Stimulated activated CD8-positive, alpha-beta memory T cell treated with anti-CD3 and anti-CD28 coated beads, Interleukin-15, amount 100 ng/mL, for 24 hours (primary cell): ENCODE data around the gene RANBP10.

Experiments used
- DNase-seq: peaks from one replicate; pipeline ENCODE4 v3.0.0-alpha.2; 2020; ENCODE audit warnings: low read depth

RANBP10 gene

DNA sequence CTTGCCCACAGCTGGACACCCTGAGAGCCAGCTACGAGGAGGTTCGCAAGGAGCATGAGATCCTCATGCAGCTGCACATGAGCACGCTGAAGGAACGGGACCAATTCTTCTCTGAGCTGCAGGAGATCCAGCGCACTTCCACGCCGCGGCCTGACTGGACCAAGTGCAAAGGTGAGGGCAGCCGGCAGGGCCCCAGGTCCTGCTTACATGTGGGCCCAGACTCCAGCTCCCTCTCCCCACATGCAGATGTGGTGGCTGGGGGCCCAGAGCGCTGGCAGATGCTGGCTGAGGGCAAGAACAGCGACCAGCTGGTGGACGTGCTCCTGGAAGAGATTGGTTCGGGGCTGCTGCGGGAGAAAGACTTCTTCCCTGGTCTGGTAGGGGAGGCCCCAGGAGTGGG is 19.5 kb upstream of the RANBP10 start:
- DNase-seq, result no peak

DNA sequence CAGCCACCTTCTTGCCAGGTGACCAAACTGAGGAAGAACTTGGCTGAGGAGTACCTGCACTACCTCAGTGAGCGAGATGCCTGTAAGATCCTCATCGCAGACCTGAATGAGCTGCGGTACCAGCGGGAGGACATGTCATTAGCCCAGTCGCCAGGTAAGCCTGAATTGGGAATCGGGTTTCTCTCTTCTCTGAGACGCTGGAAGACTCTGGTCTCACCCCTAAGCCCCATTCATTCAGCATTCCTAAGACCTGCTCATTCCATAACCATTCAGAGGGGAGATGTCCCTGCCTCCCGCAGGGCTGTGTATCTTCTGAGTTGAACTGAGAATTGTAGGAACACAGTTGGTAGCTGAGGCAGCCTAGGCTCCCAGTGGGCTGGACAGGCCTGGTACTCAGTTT is 18.8 kb upstream of the RANBP10 start:
- no peak for DNase-seq

DNA sequence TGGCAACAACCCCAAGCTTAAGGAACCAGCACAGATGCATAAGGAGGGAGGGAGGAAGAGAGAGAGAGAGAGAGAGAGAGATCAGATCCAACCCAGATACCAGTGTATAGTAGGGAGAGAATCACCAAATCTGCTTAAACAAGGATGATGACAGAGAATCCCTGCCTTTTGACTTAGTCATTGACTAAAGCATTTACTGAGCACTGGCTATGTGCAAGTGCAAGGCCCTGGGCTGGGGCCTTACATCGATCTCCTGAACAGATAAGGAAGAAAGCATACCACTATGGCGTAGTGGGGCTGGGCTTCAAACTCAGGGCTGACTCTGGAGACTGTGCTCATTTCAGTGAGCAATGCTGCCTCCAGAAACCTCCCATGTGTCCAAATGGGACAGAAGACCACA is 16.2 kb upstream of the RANBP10 start:
- DNase-seq, result no peak

DNA sequence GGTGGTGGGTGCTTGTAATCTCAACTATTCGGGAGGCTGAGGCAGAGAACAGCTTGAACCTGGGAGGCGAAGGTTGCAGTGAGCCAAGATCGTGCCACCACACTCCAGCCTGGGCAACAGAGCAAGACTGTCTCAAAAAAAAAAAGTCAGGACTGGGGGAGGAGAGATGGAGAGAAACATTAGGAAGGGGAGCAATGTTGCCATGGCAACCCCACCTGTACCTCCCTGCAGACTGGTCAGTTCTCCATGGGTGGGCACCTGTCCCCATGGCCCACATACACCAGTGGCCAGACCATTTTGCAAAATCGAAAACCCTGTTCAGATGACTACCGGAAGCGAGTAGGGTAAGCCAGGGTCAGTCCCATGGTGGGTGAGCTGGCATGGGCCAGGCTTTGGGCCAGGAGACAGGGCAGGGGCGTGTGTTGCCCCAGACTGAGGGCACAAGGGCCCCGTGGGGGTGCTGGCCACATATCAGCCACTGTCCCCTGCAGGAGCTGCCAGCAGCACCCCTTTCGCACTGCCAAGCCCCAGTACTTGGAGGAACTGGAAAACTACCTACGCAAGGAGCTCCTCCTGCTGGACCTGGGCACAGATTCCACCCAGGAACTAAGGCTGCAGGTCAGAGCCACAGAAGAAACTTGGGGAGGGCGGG is 14.4 kb upstream of the RANBP10 start:
- no peak for DNase-seq

DNA sequence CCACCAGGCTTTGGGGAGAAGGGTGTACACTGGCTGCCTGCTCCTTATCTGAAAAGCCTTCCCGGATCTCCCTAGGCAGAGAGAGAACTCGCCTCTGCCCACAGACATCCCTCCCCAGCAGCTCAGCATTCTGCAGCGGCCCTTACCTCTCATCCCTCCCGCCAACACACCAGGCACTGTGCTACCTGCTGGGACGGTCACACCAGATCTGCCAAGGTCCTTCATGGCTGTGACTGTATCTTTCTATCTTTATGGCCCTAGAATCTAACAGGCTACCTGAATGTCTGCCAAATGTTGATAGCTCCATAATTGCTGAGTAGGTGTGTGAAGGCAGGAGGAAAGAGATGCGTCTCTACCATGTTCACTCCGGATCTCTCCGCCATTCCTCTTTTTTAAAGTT is 8.2 kb upstream of the RANBP10 start:
- no peak for DNase-seq

DNA sequence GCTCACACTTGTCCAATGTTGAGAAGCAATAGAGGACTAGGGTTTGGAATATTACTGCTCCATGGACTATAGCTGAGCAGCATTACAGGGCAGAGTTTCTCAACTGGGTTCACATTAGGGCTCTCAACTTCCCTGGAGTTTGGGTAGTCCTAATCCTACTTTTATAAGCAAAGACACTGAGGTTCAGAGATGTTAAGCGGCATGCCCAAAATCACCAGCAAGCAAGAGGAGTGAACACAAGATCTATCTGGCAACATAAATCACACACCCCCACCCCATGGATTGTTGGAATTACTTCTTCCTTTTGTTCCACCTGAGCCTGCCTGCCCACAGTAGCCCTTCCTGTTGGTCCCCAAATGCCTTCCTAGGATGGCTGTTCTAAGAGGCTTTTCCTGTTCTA is 5.5 kb upstream of the RANBP10 start:
- no peak for DNase-seq

DNA sequence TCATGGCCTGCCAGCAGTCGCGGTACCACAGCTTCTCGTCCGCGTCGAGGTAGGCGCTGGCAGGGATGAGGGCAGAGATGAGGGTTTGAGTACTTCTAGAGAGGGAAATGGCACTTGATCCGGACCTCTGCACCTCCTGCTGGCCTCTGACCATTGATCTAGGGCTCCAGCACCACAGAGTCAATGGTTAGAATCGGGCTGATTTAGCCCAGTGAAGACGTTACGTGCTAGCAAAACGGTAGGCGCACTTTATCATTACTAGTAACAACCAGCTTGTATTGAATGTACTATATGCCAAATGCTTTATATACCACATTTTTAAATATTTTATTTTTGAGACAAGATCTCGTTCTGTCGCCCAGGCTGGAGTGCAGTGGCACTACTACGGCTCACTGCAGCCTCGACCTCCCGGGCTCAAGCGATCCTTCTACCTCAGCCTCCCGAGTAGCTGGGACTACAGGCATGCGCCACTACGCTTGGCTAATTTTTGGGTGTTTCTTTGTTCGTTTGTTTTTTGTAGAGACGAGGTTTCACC is 855 bp upstream of the RANBP10 start:
- DNase-seq, result no peak

DNA sequence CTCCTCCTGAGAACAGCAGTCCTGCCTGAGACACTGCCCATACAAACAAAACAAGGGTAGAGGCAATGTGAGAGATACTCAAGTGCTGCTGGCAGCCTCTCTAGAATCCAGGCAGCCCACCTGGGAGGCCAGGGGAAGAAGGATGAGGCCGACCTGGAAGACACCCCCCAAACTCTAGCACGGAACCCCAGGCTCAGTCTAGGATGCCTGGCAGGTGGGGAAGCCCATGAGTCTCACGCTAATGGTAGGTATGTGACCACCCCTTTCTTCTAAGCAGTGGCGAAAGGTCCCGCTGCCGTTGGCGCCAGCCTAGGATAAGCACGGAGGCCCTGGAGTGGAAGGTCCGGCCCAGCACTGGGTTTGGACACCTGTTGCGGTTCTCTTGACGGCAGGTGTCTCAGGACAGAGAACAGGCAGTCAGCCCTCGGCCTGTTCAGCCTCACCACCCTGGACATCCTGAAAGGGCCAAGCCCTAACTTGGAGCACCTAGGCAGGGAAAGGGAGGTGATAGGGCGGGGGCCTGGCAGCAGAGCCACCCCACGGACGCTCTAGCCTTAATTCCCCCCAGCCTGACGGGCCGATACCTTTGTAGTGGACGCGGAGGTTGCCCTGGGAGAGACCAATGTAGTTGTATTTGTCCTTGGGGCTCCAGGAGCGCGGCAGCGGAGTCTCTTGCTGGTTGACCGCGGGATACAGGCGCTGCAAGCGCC is 487 bp downstream of the RANBP10 start:
- no peak for DNase-seq

DNA sequence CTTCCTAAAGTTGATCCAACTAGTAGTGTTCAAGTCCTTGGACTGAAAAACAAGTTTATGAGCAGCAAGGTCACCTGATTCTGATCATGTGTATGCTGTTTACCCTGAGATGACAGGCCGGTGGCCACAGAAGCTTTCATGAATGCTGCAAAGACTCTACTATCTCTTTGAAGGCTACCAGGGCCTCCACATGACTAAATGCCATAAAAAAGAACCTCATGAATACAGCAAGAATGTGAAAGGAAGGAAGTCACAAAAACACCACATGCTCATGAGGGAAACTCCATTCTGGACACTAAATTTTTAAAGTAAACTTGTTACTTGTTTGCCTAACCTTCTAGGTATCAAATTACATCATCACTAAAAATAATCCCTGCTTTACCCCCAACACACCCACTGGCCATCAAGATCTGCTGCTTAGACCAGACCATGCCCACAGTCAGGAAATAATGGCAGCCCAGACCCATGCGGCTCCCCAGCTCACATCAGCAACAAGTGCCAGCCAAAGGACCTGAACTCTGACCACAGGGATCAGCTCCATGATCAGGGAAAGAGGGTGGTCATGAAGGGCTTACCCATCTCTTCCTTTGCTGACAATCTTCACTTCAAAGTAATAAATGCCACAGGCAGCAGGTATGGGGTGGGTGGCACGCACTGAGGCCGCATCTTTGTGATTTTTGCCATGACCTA is 1.4 kb downstream of the RANBP10 start:
- no peak for DNase-seq

DNA sequence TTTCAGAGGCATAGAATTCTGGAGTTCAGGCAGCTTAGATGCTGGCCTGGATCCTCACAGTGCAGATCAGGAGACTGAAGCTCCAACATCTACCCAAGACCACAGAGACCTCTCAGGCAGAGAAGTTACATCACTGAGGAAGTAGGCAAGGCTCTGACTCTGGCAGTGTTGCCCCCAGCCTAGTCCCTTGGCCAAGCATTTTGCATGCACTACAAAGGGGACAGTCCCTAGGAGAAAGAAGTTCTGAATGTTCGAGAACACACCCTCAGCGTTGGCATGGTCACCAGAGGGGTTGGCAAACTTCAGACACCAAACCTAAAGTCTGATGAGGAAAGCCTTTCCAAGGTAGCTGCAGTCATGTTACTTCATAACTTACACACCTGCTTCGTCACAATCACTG is 2.5 kb downstream of the RANBP10 start:
- no peak for DNase-seq

DNA sequence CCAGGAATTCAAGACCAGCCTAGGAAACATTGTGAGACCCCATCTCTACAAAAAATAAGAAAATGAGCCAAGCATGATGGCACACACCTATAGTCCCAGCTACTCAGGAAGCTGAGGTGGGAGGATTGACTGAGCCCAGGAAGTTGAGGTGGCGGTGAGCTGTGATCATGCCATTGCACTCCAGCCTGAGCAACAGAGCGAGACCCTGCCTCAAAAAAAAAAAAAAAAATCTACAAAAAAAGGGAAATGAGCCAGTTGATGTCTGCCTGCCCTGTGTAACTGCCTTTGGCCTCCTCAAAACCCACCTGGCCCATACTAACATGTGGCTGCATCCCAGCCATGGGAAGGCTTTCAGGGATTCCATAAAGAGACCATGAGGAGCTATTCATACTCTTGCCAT is 4.5 kb downstream of the RANBP10 start:
- DNase-seq, result no peak

DNA sequence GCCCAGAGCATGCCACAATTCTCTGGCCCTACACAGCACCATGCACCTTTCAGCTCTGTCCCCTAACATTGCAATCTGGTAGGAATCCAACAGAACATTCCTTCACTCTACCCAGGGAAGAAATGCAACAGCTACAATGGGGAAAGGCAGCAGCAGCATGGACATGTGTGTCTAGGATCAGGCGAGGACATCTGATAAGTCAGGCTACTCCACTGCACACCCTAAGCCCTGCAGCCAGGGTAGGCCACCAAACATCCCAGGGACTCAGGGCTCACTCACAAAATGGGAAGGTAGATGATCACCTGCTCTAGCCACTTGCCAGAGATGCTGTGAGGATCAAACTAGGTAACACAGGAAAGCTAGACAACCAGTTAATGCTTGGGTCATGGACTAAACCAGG is 5.1 kb downstream of the RANBP10 start:
- DNase-seq, result no peak

DNA sequence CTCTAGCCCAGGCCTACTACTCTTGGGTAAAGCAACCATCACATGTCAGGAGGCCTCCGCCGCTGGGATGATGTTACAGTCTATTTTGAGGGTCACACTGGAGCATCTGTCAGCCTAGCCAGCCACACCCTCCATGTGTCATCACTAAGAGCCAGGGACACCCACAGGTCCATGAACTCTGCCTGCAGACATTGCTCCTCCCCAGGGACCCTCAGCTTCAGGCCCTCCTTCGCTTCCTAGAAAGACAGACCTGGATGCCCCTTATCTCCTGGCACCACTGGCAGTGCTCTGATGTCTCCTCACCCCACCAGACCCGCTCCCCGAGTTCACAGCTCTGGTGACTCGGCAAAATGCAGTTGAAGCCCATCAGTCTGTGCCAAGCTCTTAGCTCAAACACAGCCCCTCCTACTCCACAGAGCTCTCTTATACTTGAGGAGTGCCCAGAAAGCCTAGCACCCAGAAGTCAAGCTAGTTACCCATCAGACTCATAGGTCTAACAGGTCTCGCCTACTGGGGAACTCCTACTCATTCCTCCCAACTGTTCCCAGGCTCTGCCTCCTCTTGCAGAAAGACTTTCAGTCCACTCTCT is 5.9 kb downstream of the RANBP10 start:
- DNase-seq, result no peak

DNA sequence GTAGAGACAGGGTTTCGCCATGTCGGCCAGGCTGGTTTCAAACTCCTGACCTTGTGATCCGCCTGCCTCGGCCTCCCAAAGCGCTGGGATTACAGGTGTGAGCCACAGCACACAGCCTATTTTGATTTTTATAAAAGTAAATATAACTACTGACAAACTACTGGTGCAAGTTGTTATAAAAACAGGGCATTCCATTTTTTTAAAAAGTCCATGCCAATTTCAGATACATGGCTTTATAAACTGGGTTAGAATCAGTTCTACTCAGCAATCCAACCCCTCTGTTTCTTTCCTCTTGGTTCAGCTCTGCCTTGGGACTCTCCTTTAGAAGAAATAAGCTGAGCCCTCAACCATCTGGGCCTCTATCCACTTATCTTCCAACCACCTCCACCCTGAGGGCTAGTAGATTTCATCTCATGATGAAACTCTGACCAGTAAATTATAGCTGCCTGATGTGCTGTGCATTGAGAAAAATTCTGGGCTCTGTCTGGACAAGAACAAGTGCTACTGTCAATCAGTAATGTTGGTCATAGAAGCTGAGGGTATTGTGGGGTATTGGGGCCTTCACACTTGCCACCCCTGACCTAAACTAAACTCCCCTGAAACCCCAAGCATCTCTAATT is 10.2 kb downstream of the RANBP10 start:
- DNase-seq, result no peak

DNA sequence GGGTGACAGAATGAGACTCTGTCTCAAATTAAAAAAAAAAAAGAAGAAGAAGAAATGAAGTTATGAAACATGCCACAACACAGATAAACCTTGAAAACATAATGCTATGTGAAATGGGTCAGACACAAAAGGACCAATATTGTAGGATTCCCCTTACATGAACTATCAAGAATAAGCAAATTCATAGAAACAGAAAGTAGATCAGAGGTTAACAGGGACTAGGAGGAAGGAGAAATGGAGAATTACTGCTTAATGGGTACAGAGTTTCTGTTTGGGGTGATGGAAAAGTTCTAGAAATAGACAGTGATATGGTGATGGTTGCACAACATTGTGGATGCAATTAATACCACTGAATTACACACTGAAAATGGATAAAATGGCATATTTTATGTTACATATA is 16.3 kb downstream of the RANBP10 start:
- DNase-seq, result no peak

DNA sequence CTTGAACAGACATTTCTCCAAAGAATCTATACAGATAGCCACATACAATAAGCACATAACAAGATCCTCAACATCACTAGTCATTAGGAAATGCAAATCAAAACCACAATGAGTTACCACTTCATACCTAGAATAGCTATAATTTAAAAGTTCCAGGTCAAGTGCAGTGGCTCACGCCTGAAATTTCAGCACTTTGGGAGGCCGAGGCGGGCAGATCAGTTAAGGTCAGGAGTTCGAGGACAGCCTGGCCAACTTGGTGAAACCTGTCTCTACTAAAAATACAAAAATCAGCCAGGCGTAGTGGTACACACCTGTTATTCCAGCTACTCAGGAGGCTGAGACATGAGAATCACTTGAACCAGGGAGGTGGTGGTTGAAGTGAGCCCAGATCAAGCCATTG is 19.9 kb downstream of the RANBP10 start:
- no peak for DNase-seq

DNA sequence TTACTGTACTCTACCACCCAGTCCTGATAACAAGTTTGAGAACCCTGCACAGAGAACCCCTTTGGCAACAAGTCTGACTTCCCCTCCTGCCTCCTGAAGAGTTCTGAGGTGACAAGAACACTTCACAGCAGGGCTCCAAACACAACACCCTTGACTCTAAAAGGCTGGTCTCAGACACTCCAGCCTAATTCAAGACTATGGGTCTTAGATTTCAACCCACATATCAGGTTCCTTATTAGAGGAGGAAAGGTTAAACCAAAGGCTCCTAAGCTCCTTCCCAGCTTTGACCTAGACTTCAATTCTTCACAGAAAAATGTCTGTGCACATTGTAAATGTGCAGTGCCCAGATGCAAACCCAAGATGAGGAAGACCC is 23.0 kb downstream of the RANBP10 start:
- DNase-seq, result no peak

DNA sequence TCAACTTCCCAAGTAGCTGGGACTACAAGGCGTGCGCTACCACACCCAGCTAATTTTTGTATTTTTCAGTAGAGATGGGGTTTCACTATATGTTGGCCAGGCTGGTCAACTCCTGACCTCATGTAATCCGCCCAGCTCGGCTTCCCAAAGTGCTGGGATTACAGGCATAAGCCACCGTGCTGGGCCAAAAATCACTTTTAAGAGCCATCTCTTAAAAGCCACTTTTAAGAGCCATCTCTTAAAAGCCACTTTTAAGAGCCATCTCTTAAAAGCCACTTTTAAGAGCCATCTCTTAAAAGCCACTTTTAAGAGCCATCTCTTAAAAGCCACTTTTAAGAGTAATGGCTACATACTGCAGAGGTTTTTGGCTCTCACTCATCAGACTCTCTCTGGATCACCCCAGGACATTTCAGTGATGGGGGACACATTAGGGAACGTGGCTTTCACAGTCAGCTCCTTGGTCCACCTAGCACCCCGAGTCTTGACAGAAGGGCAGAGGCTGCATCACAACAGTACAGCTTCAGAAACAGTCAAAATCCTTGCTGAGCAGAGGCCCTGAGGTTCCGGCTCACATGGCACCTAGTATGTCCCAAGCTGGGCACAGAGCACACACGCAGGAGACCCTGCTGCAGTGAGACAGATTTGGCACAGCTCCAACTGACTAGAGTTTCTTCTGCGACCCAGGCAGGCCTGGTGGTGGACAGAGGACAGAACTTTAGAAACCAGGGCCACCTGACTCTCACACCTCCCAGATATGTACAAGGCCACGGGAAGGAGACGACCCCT is 23.6 kb downstream of the RANBP10 start:
- DNase-seq, result no peak

DNA sequence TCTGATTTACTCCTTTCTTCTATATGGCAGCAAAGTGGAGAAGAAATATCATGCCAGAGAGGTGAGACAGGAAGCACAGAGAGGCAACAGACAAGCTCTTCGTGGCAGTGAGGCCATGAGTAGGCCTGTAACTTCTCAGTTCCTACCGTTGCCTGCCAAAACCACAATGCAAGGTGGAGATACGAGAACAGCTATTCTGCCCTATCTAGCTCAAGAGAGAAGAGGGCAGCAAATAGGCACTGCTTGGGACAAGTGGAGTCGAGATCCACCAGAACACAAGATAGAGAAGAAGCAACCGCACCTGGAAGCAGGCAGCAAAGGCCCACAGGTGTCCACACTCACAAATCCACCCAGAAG is 24.8 kb downstream of the RANBP10 start:
- DNase-seq, result no peak

DNA sequence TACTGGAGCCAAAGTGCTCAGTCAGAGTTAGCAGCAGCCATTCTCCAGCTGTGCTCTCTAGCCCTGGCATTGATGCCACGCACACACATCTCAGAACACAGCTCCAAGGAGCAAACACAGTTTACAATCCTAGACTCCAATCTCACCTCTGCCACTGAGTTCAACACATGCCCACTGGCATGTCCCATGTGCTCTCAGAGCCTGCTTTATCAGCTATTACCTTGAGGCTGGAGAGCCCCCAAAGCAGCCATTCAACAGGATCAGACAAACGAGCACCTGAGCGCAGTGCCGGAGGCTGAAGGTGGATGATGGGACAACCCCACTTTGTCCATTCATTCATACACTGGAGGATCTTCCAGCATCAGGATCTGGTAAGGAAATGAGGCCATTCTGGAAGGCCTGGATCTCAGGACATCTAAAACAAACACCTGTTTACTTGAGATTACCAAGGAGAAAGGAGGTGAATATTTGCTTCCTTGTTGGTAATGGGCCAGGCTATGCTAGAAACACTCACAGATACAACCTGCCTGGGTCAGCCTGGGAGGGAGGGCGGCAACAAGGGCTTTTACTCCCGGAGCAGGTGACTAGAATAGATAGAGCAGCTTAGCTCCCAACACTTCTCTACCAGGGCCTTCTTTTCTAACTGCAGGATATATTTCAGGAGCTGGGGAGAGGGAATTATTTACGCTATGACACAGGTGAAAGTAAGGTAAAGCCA is 25.4 kb downstream of the RANBP10 start:
- no peak for DNase-seq
